T-helper 1 cell treated with Interleukin-12 subunit alpha and Interleukin-12 subunit beta and Interleukin-4 antibody, amounts not matched to agents 30 ng/mL and 1 ng/mL, for 36 hours (primary cell): ENCODE data around the gene FEN1. TPM values are rescaled to one million over a fixed set of nuclear protein-coding genes. Genes with fewer than 3 reads are reported as not detected.

ENCODE experiments used
- intact Hi-C: fragments of 100-400 bp; cut with micrococcal nuclease; formaldehyde crosslinking; loops from one replicate; pipeline ENCODE4 v1.15.1; 2024
- total RNA-seq: library from RNA; stranded (reverse); gene quantifications from 2 replicates; pipeline ENCODE4 v1.2.3, GENCODE V29; 2022

The FEN1 gene
- total RNA-seq, 1 donor from 2014 or later = 96.3 TPM

DNA sequence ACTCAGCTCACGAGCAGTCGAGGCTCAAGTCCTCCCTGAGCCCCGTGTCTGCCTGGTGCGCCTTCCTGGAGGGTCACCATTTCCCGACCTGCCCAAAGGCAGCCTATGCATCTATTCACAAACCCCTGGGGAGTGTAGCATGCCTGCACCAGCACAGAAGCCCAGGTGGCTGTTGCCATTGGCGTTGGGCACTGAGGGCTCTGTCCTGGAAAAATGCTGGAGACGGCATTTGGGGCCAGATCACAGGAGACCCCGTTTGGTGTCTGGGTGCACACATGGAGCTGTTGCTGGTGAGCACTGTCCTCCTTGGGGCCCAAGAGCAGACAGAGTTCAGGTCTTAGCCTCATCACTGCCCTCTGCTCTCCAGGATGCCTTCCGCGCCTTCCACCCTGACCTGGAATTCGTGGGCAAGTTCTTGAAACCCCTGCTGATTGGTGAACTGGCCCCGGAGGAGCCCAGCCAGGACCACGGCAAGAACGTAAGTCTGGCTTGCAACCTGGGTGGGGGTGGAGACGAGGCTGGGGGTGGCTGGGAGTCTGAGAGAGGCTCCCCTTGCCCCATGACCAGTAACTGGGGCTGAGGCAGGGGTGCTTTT lies 44.8 kb downstream of the FEN1 start:
- intact Hi-C loops = no loop called here

DNA sequence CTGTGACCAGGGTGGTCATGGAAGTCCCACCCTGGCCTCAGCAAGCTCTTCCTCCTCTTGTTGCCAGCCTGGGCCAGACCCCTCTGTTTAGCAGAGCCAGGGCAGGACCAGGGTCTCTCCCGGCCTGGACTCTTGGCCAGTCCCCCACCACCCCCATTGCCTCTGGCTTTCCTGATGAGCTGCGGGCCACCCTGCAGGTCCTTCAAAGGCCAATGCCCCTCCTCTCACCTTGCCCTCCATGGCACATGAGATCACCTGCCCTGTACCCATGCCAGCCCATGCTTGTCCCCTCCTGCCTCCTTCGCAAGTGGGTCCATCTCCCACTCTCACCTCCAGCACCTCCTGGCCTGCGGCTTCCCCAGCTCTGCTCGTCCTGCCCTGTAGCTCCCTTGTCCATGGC lies 45.8 kb downstream of the FEN1 start:
- intact Hi-C loops = no loop called here

DNA sequence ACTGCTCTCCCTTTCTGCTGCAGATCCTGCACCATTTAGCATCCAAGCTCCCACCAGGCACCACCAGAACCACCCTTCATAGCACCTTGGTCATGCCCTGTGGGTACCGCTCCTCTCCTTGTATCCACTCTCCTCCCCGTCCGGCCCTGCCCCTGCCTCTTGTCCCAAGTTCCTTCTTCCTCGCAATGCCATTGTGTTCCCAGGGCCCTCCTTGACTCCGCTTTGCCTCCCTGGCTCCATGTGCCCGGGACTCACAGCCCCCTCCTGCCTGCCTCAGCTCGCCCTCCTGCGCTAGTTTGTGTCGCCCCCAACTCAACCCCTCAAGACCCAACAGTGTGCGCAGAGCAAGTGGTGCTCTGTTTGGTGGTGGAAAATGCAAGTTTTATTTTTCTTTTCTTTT lies 46.2 kb downstream of the FEN1 start:
- intact Hi-C loops = no loop called here

DNA sequence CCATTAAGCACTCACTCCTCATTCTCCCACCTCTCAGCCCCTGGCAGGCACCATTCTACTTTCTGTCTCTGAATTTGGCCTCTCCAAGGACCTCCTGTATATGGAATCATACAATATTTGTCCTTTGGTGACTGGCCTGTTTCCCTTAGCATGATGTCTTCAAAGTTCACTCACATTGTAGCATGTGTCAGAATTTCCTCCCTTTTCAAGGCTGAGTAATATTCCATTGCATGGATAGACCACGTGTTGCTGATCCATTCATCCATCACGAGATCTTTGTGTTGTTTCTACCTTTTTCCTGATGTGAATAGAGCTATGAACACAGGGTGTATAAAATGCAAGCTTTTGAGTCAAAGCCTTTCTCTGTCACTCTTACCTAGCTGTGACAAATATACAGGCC lies 47.0 kb downstream of the FEN1 start:
- intact Hi-C loops = no loop called here

DNA sequence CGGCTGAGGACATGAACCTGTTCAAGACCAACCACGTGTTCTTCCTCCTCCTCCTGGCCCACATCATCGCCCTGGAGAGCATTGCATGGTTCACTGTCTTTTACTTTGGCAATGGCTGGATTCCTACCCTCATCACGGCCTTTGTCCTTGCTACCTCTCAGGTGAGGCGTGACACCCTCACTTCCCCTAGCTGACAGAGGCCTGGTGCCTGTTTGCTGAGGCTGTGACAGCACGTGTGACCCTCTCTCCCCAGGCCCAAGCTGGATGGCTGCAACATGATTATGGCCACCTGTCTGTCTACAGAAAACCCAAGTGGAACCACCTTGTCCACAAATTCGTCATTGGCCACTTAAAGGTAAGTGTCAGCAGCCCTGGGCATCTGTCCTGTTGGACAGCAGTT lies 47.7 kb downstream of the FEN1 start:
- intact Hi-C loops = no loop called here

DNA sequence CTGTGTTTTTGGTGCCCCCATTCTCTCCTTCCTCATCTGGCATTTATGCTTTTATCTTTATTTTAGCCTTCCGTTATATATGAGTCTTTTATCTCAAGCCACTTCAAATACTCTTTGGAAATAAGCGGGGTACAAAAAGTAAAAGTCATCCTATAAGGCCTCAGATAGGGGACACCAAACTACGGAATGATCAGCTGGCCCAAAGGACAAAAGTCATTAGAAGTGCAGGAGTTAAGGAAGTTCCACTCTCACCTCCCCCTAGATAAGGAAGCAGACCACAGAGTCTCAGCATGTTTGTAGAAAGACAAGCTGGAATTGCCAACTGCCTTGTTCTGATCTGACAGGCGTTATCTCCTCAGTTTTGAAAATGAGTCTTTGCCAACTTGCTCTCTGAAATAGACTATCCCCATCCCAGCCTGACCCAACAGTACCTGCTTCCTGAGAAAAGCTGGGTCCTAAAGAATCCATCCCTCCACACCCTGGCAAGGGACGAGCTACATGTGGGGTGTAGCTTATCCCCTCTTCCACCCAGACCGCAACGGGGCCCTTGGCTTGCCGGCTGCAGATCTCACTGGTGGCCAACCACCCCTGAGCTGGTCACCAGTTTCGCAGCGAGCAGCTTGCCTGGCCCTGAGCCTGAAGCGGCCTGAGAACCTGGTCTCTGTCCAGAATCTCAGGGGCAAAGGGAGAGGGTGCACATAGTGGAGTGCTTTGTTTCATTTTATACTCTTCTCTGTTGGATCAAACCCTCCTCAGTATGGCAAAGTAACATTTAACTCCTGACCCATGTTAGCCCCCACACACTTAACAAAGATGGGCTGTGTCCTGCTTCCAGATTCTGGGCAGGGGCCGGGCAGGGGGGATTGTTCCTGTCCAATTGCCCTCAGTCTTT lies 49.2 kb downstream of the FEN1 start:
- intact Hi-C loops = no loop called here

DNA sequence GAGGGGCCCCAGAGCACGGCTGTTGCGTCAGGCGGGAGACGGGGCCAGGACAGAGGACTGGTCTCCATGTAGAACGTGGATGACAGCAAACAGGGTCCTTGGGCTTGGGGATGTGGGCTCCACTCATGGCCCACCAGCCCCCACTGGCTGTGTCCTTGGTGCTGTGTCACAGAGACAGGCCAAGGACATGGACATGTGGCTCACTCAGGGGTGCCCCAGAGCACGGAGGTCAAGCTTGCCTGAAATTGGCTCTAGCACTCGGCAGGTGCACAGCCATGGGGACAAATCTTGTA lies 49.8 kb downstream of the FEN1 start:
- intact Hi-C loops = no loop called here

DNA sequence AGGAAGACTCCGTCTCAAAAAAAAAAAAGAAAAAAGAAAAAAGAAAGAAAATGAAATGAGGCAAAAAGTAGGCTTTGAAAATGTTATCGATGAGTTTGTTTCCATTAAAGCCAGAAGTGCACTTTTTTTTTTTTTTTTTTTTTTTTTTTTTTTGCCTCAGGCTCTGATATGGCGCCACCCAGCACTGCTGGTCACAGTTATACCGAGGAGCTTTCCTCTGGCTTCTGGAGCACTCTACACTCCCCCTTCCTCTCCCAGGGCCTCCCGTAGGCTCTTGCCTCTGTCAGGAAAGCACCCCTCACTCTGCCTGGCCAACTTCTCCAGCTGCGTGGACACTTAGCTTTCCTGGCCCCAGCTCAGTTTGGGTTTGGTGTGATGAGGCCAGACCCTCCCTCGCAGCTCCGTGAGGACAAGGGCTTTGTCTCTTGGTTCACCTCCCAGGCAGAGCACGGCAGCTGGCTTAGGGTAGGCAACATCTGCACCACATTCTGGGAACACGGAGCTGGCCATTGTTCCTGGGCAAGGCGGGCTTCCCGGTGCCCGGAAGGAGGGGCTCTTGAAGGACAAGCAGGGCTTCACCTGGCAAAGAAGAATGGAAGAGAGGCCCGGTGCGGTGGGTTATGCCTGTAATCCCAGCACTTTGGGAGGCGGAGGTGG lies 52.3 kb downstream of the FEN1 start:
- intact Hi-C loops = no loop called here

DNA sequence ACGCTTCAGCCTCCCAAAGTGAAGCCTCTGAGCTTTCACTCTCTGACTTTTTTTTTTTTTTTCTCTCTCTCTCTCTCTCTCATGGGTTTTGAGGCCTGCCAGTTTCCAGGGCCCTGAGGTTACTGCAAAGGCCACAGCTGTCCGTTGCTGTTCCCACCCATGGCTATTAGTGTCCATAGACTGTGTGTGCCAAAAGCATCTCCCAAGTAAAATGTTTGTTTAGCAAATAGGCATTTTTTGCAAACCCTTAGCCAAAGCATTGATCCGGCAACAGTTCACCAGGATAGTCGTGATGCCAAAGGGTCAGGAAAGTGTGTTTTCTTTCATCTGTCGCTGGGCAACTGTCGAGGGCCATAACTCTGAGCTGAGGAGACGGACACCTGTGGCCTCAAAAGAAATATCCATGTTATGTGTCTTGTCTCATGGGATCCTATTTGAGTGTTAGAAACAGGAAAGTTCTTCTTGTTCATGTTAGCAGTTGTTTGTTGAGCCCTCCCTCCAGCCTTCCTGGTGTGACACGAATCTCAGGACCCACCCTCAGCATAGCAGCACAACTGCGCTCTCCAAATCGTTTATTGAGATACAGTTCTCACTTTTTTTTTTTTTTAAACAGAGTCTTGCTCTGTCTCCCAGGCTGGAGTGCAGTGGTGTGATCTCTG lies 53.8 kb downstream of the FEN1 start:
- intact Hi-C loops = no loop called here

Other genes starting within 250 kb of the FEN1 start
- gene SYT7, start 211.8 kb upstream of the FEN1 start, total RNA-seq = not detected in 2 replicates
- 0.17 and 0.25 TPM in 2 replicates for gene DAGLA, start 112.5 kb upstream of the FEN1 start, total RNA-seq
- gene MYRF, start 40.3 kb upstream of the FEN1 start, total RNA-seq = 0.83 and 1.3 TPM in 2 replicates
- 171 and 173 TPM in 2 replicates for gene TMEM258, start 312 bp upstream of the FEN1 start, total RNA-seq
- 70.0 and 71.6 TPM in 2 replicates for gene FADS1, start 24.1 kb downstream of the FEN1 start, total RNA-seq
- 232 and 234 TPM in 2 replicates for gene FADS2, start 35.4 kb downstream of the FEN1 start, total RNA-seq
- 7.1 and 9.6 TPM in 2 replicates for gene FADS3, start 98.6 kb downstream of the FEN1 start, total RNA-seq
- 0.34 and 0.41 TPM in 2 replicates for gene RAB3IL1, start 124.7 kb downstream of the FEN1 start, total RNA-seq
- gene BEST1, start 157.4 kb downstream of the FEN1 start, total RNA-seq = 0.44 TPM in 1 of 2 replicates, not detected in the other
- gene FTH1, start 174.7 kb downstream of the FEN1 start, total RNA-seq = 1,168 and 1,205 TPM in 2 replicates